GM12878 (cell line): ENCODE data around the gene USP25. TPM values are rescaled to one million over a fixed set of nuclear protein-coding genes. Genes with fewer than 3 reads are reported as not detected.

ENCODE experiments used
- ATAC-seq: fragments of 200-7000 bp; cut with Tn5 transposase; 3 replicates; pipeline ENCODE4 v1.9.1; 2020; ENCODE audit warnings: mild to moderate bottlenecking, moderate library complexity
- BruUV-seq: library from RNA; stranded (reverse); fragments of 400-500 nt; replicated peaks from 2 replicates; lab custom pipeline; 2021; lab: Mats Ljungman, UMichigan
- CTCF ChIA-PET: fragments of 300-600 bp; sonication (Branson Sonifier 250); formaldehyde crosslinking; extraction: SDS; loops from one replicate; lab custom pipeline; 2021; ENCODE audit warnings: inconsistent platforms; lab: Yijun Ruan, JAX
- POLR2A ChIA-PET: fragments of 350-600 bp; formaldehyde crosslinking; extraction: SDS; loops from one replicate; lab custom pipeline; 2021; ENCODE audit warnings: inconsistent platforms; lab: Charles Lee
- RAD21 ChIA-PET: fragments of 300-600 bp; sonication (Branson Sonifier 250); formaldehyde crosslinking; loops from one replicate; lab custom pipeline; 2023; ENCODE audit warnings: antibody characterized with exemption; ENCODE audit not compliant: unreplicated experiment; lab: Charles Lee
- SMC1A ChIA-PET: fragments of 300-600 bp; sonication (Branson Sonifier 250); formaldehyde crosslinking; loops from one replicate; lab custom pipeline; 2023; ENCODE audit not compliant: unreplicated experiment, uncharacterized antibody; lab: Charles Lee
- DNase-seq: peaks from one replicate; pipeline ENCODE4 v3.0.0-alpha.2; 2011; ENCODE audit warnings: low read depth, low spot score
- FAIRE-seq: peaks from 3 replicates; lab custom pipeline; 2011; peaks lifted over from hg19 to GRCh38; lab: Jason Lieb, UNC
- H2AFZ ChIP-seq: 2 replicates; pipeline ENCODE4 v1.6.0; 2011; ENCODE audit warnings: low read depth, low read length, control low read depth; ENCODE audit not compliant: control insufficient read depth
- H3K27ac ChIP-seq: 2 replicates; pipeline ENCODE4 v1.5.1; 2011; ENCODE audit warnings: control low read depth; ENCODE audit not compliant: control insufficient read depth, insufficient read depth
- H3K27me3 ChIP-seq, 2 experiments: replicated peaks in 1 of 2; 2 replicates each; pipeline versions ENCODE4 v1.6.0 to v1.6.1; 2011; ENCODE audit warnings: low read length in 1 of 2; ENCODE audit not compliant: control insufficient read depth in 2 of 2, insufficient read depth in 2 of 2
- H3K36me3 ChIP-seq, 2 experiments: 2 replicates each; pipeline ENCODE4 v1.5.1; 2011; ENCODE audit warnings: low read length in 1 of 2; ENCODE audit not compliant: control insufficient read depth in 2 of 2, insufficient read depth in 2 of 2
- H3K4me1 ChIP-seq: 2 replicates; pipeline ENCODE4 v1.6.1; 2011; ENCODE audit warnings: mild to moderate bottlenecking, low read length, moderate library complexity, mixed read lengths; ENCODE audit not compliant: control insufficient read depth, insufficient read depth
- H3K4me2 ChIP-seq: 2 replicates; pipeline ENCODE4 v1.6.0; 2011; ENCODE audit warnings: control low read depth; ENCODE audit not compliant: control insufficient read depth, insufficient read depth
- H3K4me3 ChIP-seq: fragments of 200-600 bp; sonication (generic); 2 replicates; pipeline ENCODE4 v1.5.1; 2016
- H3K79me2 ChIP-seq: 2 replicates; pipeline ENCODE4 v1.6.0; 2011; ENCODE audit warnings: low read length; ENCODE audit not compliant: control insufficient read depth, insufficient read depth
- H3K9ac ChIP-seq: 2 replicates; pipeline ENCODE4 v1.8.0; 2011; ENCODE audit warnings: low read length, control low read depth, mixed read lengths; ENCODE audit not compliant: control insufficient read depth, insufficient read depth
- H3K9me3 ChIP-seq: replicated peaks from 3 replicates; pipeline ENCODE4 v1.5.1; 2011; ENCODE audit warnings: mild to moderate bottlenecking, low read length; ENCODE audit not compliant: control insufficient read depth, insufficient read depth
- H4K20me1 ChIP-seq: 2 replicates; pipeline ENCODE4 v1.6.0; 2011; ENCODE audit not compliant: control insufficient read depth, insufficient read depth
- ELK1 ChIP-seq: IDR thresholded peaks from 2 replicates; pipeline ENCODE4 v1.6.1; 2012; ENCODE audit warnings: low read depth, low read length, improper control_type of control experiment
- GABPA ChIP-seq: IDR thresholded peaks from 2 replicates; pipeline ENCODE4 v1.6.1; 2014; ENCODE audit warnings: antibody characterized with exemption, low read depth, mild to moderate bottlenecking, inconsistent platforms
- HCFC1 ChIP-seq: fragments of 150-350 bp; IDR thresholded peaks from 2 replicates; pipeline ENCODE4 v1.6.1; 2014; ENCODE audit warnings: low read length
- HDAC6 ChIP-seq: fragments of 200-600 bp; sonication (generic); IDR thresholded peaks from one replicate; pipeline ENCODE4 v1.8.0; 2017; ENCODE audit warnings: antibody characterized with exemption; ENCODE audit not compliant: unreplicated experiment
- NBN ChIP-seq: fragments of 450-650 bp; IDR thresholded peaks from 2 replicates; pipeline ENCODE4 v1.6.1; 2016
- PBX3 ChIP-seq: IDR thresholded peaks from 2 replicates; pipeline ENCODE4 v1.6.1; 2011; ENCODE audit warnings: mild to moderate bottlenecking, low read depth, low read length, moderate library complexity; ENCODE audit not compliant: insufficient replicate concordance
- PML ChIP-seq: IDR thresholded peaks from 2 replicates; pipeline ENCODE4 v1.6.1; 2012; ENCODE audit warnings: low read length, inconsistent platforms
- RCOR1 ChIP-seq: conservative IDR thresholded peaks from 2 replicates; pipeline ENCODE4 v1.6.1; 2012; ENCODE audit warnings: low read depth, low read length, improper control_type of control experiment
- REST ChIP-seq: IDR thresholded peaks from 2 replicates; pipeline ENCODE4 v1.6.1; 2012; ENCODE audit warnings: mild to moderate bottlenecking, low read depth, low read length
- SUPT20H ChIP-seq: IDR thresholded peaks from 2 replicates; pipeline ENCODE4 v1.6.1; 2011; ENCODE audit warnings: low read depth, mild to moderate bottlenecking, low read length, moderate library complexity, borderline replicate concordance; ENCODE audit not compliant: control insufficient read depth
- TBL1XR1 ChIP-seq: IDR thresholded peaks from 2 replicates; pipeline ENCODE4 v1.6.1; 2012; ENCODE audit warnings: low read depth, low read length, improper control_type of control experiment
- TCF7 ChIP-seq: IDR thresholded peaks from 2 replicates; pipeline ENCODE4 v1.6.1; 2014; ENCODE audit warnings: antibody characterized with exemption, borderline replicate concordance
- WGBS: methylation state at CpG from one replicate; pipeline ENCODE4 v1.1.6; 2016; ENCODE audit warnings: low lambda C conversion rate; ENCODE audit not compliant: insufficient replicate concordance, insufficient coverage; ENCODE audit errors: missing lambda C conversion rate; 5-methylcytosine and 5-hydroxymethylcytosine counted together
- in situ Hi-C: fragments of 300-500 bp; cut with MboI; formaldehyde crosslinking; loops from 9 replicates; pipeline ENCODE4 v1.14.3; 2018; ENCODE audit warnings: mixed read lengths
- intact Hi-C: fragments of 100-400 bp; cut with micrococcal nuclease; formaldehyde crosslinking; loops from one replicate; pipeline ENCODE4 v1.14.2; 2022; ENCODE audit not compliant: unreplicated experiment
- polyA plus RNA-seq, 11 experiments: library from polyadenylated mRNA; depleted of rRNA in 4 of 11; unstranded in 6 of 11; stranded (reverse) in 5 of 11; fragments of >200 nt; fragmentation: Nextera tagmentation in 4 of 11; fragmentation: Illumina TruSeq in 1 of 11; extraction: Ambion mirVana in 4 of 11; extraction: Trizol in 1 of 11; gene quantifications; 1 replicate in 1 of 11; 2 replicates in 10 of 11; pipeline versions ENCODE4 v1.2.1 to v1.2.3, GENCODE V29; 2011 to 2016; ENCODE audit warnings: inconsistent platforms in 2 of 11, missing spikeins in 2 of 11, low read depth in 1 of 11
- total RNA-seq, 4 experiments: library from RNA; depleted of rRNA in 3 of 4; stranded (reverse); fragments of >200 nt in 3 of 4; fragmentation: Illumina TruSeq in 1 of 4; extraction: Trizol in 1 of 4; gene quantifications; 2 replicates each; pipeline versions ENCODE4 v1.2.1 to v1.2.3, GENCODE V29; 2013 to 2021

USP25 gene
- total and polyA plus RNA-seq, 10 of the 15 experiments (the other 5 are each of a cell fraction or from before 2014, with no cell fraction given), result 1.5 to 31.3 (median 23.4) TPM

- TF ChIP-seq HCFC1, result no peak
- no peak for TF ChIP-seq NBN
Measured at GRCh38 chr21:15772654-15773053, 42.9 kb downstream of the USP25 start (continued).

GRCh38 chr21:15774590-15774989 is 44.8 kb downstream of the USP25 start:
- TF ChIP-seq ELK1 (no peak), SUPT20H (no peak), TCF7 (no peak), PML (no peak), PBX3 (no peak), TBL1XR1 (no peak), HDAC6 (no peak), REST (no peak), RCOR1 (no peak), GABPA (no peak)
- ATAC-seq (no peak), FAIRE-seq (no peak), DNase-seq (no peak)
- Histone ChIP-seq H3K4me2 (no peak overlapping the region), H2AFZ (no peak overlapping the region), H3K36me3 (no peaks in the 10 kb centered on the region; a peak in 2 of 4 replicates), H3K79me2 (no peaks in the 10 kb centered on the region), H4K20me1 (no peaks in the 10 kb centered on the region), H3K27me3 (no peaks in the 10 kb centered on the region), H3K4me1 (no peaks in the 10 kb centered on the region), H3K4me3 (no peak overlapping the region), H3K27ac (no peak overlapping the region), H3K9me3 (no peaks in the 10 kb centered on the region), H3K9ac (no peak overlapping the region)
- ChIA-PET RAD21 (no interaction called here), CTCF (interaction anchor here (0.6 to 2.1 kb wide), 2 partner anchors 11 to 89 kb away, joined by 4 to 6 read pairs; no protein-coding TSS in a partner anchor), POLR2A (no interaction called here), SMC1A (no interaction called here)
- WGBS, result 98% methylated on average over 3 of the region's 3 CpGs
- intact Hi-C loops, result no loop called here
- in situ Hi-C loops, result no loop called here
- no TSS peak for BruUV-seq
